ENCODE results near the gene PPP1R9B.
A peak's percentile ranks its signal among the peaks of the same experiment; 100 is the strongest.

The PPP1R9B gene

DNA sequence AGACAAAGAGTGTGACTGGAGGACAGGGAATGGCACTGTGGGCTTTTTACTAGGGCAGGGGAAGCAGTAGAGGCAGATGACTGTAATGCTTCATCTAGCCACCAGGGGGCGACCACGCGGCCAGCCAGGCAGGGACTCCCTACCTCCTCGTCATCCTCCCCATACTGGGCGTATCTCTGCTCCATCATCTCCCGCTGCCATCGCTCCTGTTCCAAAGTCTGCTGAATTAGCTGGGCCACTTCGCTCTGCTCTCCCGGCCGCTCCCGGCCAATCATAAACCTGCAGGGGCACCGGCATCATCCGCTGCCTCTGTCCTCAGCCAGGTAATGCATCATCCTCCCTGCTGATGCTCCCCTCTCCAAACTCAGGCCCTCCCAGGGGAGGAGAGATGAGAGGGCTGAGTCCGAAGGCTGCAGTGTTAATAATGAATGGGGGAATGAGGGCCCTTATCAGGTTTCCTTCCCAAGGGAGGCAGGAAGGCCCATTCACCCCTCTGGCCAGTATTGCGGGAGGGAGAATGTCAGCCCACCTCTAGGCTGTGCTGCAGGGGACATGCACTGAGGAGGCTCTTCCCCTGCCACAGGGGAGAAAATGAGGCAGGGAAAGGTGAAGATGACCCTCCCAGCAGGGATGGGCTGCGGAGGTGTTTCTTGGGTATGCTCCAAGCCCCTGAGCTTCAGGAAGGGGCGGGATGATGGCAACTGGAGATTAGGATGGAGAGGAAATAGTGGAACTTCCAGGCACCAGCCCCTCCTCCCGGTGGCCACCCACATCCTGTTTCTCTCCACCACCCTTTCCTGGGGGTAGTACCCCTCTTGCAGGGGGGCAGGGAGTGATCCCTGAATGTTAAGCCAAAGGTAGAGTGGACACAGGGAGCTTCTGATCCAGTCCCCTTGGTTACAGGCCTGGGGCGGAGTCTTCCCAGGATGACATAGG, 10.3 kb downstream of the PPP1R9B start:
- DNase-seq, result peak; percentile 68

- no peak for DNase-seq
Observed at GRCh38 chr17:50139185-50139783, 11.2 kb downstream of the PPP1R9B start.

DNA sequence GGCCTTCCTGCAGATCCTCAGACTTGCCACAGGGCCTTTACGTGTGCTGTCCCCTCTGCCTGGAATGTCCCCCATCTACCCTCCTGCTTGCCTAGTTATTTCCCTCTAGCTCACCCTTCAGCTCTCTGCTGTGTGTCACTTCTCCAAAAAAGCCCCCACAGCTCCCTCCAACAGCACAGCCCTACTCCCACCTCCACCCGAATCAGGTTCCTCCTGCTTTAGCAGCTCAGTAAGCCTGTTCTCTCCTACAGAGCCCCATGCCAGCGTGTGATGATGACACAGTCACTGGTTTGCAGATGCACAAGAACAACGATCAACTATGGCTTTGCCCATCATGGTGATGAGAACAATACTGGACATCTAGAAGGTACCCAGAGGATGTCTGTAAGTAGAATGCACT, 13.4 kb downstream of the PPP1R9B start:
- no peak for DNase-seq

- no peak for DNase-seq
Observed at GRCh38 chr17:50136096-50136687, 14.3 kb downstream of the PPP1R9B start.

GRCh38 chr17:50135316-50136095, 15.0 kb downstream of the PPP1R9B start:
- DNase-seq, result no peak

GRCh38 chr17:50134206-50135110, 16.0 kb downstream of the PPP1R9B start:
- no peak for DNase-seq

- DNase-seq, result no peak
Observed at GRCh38 chr17:50133769-50134099, 16.7 kb downstream of the PPP1R9B start.

DNA sequence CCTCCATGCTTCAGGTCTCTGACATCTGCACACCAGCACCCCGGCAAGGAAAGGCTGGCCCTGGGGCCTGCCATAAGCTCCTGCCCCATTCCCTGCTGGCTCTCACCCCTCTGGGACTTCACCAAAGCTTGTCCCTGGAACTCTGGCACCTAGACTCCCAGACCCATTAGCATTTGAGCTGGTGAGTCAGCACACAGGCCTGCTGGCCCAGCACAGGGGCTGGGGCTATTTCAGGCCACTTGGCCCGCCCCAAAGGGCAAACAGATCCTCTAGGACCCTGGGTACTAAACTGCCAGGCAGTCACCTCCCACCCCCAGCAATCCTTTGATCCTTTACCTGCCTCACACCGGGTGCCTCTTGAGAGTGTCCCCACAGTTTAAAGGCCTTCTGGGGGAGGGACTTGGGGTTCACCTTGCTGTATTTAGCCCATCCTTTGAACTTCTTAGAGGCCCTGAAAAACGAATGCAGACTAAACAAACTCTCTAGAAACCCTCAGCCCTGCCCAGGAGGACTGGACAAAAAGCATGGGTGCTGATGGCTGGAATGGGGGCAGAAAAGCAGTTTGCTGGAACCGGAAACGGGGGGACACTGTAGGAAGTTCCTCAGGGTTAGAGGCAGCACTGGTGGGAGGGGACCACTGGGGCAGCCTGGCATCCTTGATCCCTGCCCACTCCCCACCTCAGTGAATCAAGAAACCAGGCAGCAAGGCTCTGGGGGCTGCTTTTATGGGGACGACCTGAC, 17.3 kb downstream of the PPP1R9B start:
- no peak for DNase-seq

- no peak for DNase-seq
Observed at GRCh38 chr17:50132104-50132794, 18.2 kb downstream of the PPP1R9B start.

GRCh38 chr17:50130559-50131305, 19.7 kb downstream of the PPP1R9B start:
- no peak for DNase-seq

DNA sequence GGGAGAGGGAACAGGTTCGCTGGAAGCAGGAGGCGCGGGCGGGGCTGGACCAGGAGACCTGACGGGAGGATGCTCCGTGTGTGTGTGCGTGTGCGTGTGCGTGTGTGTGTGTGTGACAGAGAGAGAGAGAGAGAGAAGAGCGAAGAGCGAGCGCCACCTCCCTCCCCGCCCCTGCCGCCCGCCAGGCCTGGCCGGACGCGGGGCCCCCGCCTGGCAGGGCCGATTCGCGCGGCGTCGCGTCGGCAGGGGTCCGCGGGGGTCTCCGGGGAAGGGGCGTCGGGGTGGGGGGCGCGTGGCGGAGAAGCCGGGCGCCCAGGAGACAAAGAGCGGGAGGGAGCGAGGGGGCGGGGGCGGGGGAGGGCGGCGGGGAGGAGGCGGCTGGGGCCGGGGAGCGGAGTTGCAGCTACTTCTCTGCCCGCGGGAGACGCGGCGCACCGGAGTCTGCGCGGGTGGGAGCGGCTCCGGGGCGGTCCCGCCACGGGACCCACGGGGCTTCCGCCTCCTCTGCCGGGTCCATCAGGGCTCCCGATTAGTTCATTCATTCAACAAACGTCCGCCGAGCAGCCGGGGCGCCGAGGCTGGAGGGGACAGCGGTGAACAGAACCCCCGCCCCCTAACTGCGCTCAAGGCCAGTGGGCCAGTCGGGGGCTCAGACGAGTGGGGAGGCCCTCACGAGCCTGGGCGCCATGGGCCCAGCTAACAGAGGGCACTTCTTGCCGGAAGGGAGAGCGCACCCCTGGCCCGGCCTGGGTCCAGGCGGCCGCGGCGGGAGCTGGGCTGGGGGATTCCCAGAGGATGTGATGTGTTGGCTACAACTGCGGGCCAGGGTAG, 20.5 kb downstream of the PPP1R9B start, which contains the start of gene SAMD14:
Gene SAMD14, minus strand, starts transcription at position 433 of the 831 bp plus-strand sequence. CDS start 5,201 bp downstream, outside the sequence.
- peak; percentile 15 for DNase-seq

DNA sequence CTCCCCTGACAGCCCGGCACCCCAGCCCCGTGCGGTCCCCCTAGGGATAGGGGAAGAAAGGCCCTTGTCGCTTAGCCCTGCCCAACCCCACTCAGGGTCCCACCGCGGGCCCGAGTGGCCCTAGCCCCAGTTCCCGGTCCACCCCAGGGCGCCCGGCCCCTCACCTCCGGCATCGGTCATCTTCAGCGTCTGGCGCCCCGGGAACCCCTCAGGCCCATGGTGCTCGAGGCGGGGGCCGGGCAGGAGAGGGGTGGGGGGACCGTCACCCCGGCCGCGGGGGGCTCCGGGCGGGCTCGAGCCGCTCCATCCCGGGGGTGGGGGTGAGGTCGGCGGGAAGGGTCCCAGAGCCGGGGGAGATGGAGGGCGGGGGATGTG, 21.1 kb downstream of the PPP1R9B start:
- no peak for DNase-seq

DNA sequence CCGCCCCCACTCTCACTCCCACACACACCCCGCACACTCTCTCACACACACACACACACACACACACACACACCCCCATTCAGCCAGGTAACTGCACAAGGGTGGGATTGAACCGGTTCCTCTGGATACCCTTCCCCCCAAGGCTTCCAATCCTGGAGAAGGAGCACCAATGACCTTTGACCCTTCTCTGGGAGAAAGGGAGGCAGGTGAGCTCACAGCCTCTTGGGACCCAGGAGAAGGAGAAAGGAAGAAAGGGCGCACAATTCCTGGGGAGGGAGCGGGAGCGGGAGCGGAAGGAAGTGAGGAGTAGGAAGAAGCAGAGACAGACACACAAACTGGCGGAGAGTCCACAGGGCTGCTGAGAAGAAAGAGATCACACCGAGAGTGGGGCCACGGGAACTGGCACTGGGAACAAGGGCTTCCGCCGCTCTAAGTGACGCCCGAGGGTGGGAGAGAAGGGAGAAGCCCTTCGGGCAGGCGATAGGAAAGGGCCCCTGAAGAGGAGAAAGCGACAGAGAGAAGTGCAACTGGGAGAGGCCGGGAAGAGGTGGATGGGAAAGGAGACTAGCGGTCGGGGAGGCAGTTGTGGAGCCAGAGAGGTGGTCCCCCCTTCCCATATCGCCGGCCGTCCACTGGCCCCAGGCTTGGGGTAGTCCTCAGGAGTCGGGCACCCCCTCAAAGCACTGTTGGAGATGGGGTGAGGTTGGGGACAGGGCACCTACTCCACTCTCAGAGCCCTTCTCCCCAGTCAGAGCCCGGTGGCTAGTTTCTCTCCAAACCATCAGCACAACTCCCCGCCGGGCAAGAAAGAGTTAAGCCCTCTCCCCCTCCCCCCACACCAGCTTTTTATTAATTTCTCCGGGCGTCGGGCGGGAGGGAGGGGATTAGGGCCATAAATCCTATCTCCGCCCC, 21.8 kb downstream of the PPP1R9B start:
- DNase-seq, result no peak

GRCh38 chr17:50127697-50128361, 22.6 kb downstream of the PPP1R9B start:
- no peak for DNase-seq

- DNase-seq, result no peak
Observed at GRCh38 chr17:50125420-50125997, 25.0 kb downstream of the PPP1R9B start.

DNA sequence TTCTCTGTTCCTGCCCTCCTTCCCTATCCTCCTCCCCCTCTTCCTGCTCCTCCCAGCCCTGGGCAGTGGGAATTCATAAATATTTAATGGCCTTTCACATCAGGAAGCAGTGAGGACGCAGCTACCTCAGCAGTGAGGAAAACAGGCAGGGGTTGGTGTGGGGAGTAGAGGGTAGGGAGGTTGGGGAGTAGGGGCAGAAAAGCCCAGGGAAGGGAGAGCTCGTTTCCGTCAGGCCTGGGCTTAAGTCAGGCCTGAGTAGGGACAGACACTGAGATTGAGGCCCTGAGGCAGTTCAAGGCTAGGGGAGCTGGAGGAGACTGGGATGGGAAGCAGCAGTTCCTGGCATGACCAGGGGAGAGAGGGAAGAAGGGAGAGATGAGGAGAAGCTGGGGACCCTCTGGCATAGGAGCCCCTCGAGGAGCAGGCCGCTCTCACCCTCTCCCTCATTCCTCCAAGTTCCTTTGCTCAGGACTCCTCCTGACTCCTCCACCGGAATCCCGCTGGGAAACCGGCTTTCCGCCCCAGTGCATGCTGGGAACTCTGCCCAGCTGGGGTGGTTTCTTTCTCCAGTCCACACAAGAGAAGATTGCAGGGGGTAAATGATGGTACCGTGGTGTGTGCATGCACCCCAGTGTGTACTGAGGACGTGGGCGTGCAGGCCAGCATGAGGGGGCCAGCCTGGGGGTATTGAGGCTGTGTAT, 26.7 kb downstream of the PPP1R9B start:
- no peak for DNase-seq
